Loucy (cell line): ENCODE measurements around the gene STXBP6.

Experiments
- H2AFZ ChIP-seq: fragments of 200-600 bp; sonication (generic); 2 replicates; pipeline ENCODE4 v1.6.0; 2016; ENCODE audit warnings: antibody characterized with exemption, mild to moderate bottlenecking, low read length, moderate library complexity
- H3F3A ChIP-seq: fragments of 200-600 bp; 2 replicates; pipeline ENCODE4 v1.6.0; 2016; ENCODE audit warnings: antibody characterized with exemption, low read depth, mild to moderate bottlenecking
- H3K27me3 ChIP-seq: fragments of 200-600 bp; sonication (generic); 2 replicates; pipeline ENCODE4 v1.6.1; 2014; ENCODE audit warnings: low read length, mild to moderate bottlenecking; ENCODE audit not compliant: insufficient read depth, poor library complexity, severe bottlenecking
- H3K36me3 ChIP-seq: fragments of 200-600 bp; sonication (generic); 2 replicates; pipeline ENCODE4 v1.6.1; 2016; ENCODE audit warnings: low read length; ENCODE audit not compliant: insufficient read depth
- H3K4me1 ChIP-seq: fragments of 200-600 bp; sonication (generic); 2 replicates; pipeline ENCODE4 v1.5.1; 2014; ENCODE audit warnings: low read length, mild to moderate bottlenecking; ENCODE audit not compliant: insufficient read depth, poor library complexity, severe bottlenecking
- H3K4me2 ChIP-seq: fragments of 200-600 bp; sonication (generic); 2 replicates; pipeline ENCODE4 v1.6.0; 2014; ENCODE audit warnings: antibody characterized with exemption, low read length, low read depth, mild to moderate bottlenecking; ENCODE audit not compliant: poor library complexity, severe bottlenecking
- H3K4me3 ChIP-seq: fragments of 200-600 bp; sonication (generic); 2 replicates; pipeline ENCODE4 v1.5.1; 2014; ENCODE audit warnings: low read length, mild to moderate bottlenecking, mixed read lengths; ENCODE audit not compliant: poor library complexity, severe bottlenecking
- H3K79me2 ChIP-seq: fragments of 200-600 bp; sonication (generic); 2 replicates; pipeline ENCODE4 v1.6.1; 2014; ENCODE audit warnings: low read length; ENCODE audit not compliant: insufficient read depth
- H3K9ac ChIP-seq: fragments of 200-600 bp; sonication (generic); 2 replicates; pipeline ENCODE4 v1.6.0; 2014; ENCODE audit warnings: mild to moderate bottlenecking, low read depth, low read length, moderate library complexity; ENCODE audit not compliant: poor library complexity, severe bottlenecking
- H3K9me2 ChIP-seq: fragments of 200-600 bp; sonication (generic); replicated peaks from 2 replicates; pipeline ENCODE4 v1.6.1; 2016; ENCODE audit warnings: low read depth, low read length, mixed read lengths
- H3K9me3 ChIP-seq: fragments of 200-600 bp; sonication (generic); 2 replicates; pipeline ENCODE4 v1.6.1; 2014; ENCODE audit warnings: mild to moderate bottlenecking, antibody characterized with exemption, low read length, low read depth; ENCODE audit not compliant: insufficient read depth
- H4K20me1 ChIP-seq: fragments of 200-600 bp; sonication (generic); 2 replicates; pipeline ENCODE4 v1.6.0; 2014; ENCODE audit warnings: antibody characterized with exemption, low read length, mild to moderate bottlenecking; ENCODE audit not compliant: insufficient read depth, poor library complexity, severe bottlenecking
- CTCF ChIP-seq: fragments of 200-600 bp; sonication (generic); conservative IDR thresholded peaks from 2 replicates; pipeline ENCODE4 v1.5.1; 2014; ENCODE audit warnings: mild to moderate bottlenecking, antibody characterized with exemption, low read length
- EZH2phosphoT487 ChIP-seq: fragments of 200-600 bp; IDR thresholded peaks from 2 replicates; pipeline ENCODE4 v1.6.1; 2018; ENCODE audit warnings: antibody characterized with exemption, mild to moderate bottlenecking, moderate library complexity, borderline replicate concordance

STXBP6 gene

GRCh38 chr14:24785698-24786097 is 264.2 kb downstream of the STXBP6 start:
- no peak for TF ChIP-seq CTCF
- no peak for TF ChIP-seq EZH2phosphoT487
- no peaks in the 10 kb centered on the region for H3K27me3 ChIP-seq
- H3K9me3 ChIP-seq = no peaks in the 10 kb centered on the region

GRCh38 chr14:24784981-24785380 is 265.0 kb downstream of the STXBP6 start:
- no peak overlapping the region for H3K9ac ChIP-seq
- H3F3A ChIP-seq = no peaks in the 10 kb centered on the region
- H3K79me2 ChIP-seq = no peaks in the 10 kb centered on the region
- no peaks in the 10 kb centered on the region for H3K27me3 ChIP-seq
- no peaks in the 10 kb centered on the region for H3K36me3 ChIP-seq
- TF ChIP-seq EZH2phosphoT487 (no peak), CTCF (no peak)
- H4K20me1 ChIP-seq = no peaks in the 10 kb centered on the region
- no peaks in the 10 kb centered on the region for H3K4me1 ChIP-seq
- H3K4me3 ChIP-seq = no peak overlapping the region
- H3K9me2 ChIP-seq = no peaks in the 10 kb centered on the region
- H2AFZ ChIP-seq = no peak overlapping the region
- no peak overlapping the region for H3K4me2 ChIP-seq
- H3K9me3 ChIP-seq = no peaks in the 10 kb centered on the region

More at GRCh38 chr14:24785698-24786097, 264.2 kb downstream of the STXBP6 start:
- Histone ChIP-seq H3F3A (no peaks in the 10 kb centered on the region), H3K79me2 (no peaks in the 10 kb centered on the region), H3K36me3 (no peaks in the 10 kb centered on the region), H3K4me2 (no peak overlapping the region), H3K9ac (no peak overlapping the region), H3K4me1 (no peaks in the 10 kb centered on the region), H3K9me2 (no peaks in the 10 kb centered on the region), H2AFZ (no peak overlapping the region), H3K4me3 (no peak overlapping the region), H4K20me1 (no peaks in the 10 kb centered on the region)

- Histone ChIP-seq H3K4me2 (no peak overlapping the region), H3K27me3 (no peaks in the 10 kb centered on the region), H3K9me3 (no peaks in the 10 kb centered on the region), H2AFZ (no peak overlapping the region), H3K9me2 (no peaks in the 10 kb centered on the region), H3K4me1 (no peaks in the 10 kb centered on the region), H3K79me2 (no peaks in the 10 kb centered on the region), H3K9ac (no peak overlapping the region), H3F3A (no peaks in the 10 kb centered on the region), H3K4me3 (no peak overlapping the region), H4K20me1 (no peaks in the 10 kb centered on the region), H3K36me3 (no peaks in the 10 kb centered on the region)
- TF ChIP-seq EZH2phosphoT487 (no peak), CTCF (no peak)
These were observed 266.2 kb downstream of the STXBP6 start for GRCh38 chr14:24783791-24784190.
